Right lobe of liver (tissue), 4 donors: ENCODE results near the gene CCDC32.

Experiments used
- CTCF ChIP-seq, 4 donors: fragments of 200-600 bp in 3 of 4; fragments of 450-650 bp in 1 of 4; IDR thresholded peaks; one replicate each; pipeline versions ENCODE4 v1.5.1 to v1.8.0; 2016 to 2022; ENCODE audit warnings: antibody characterized with exemption in 4 of 4, mild to moderate bottlenecking in 2 of 4
- POLR2A ChIP-seq: fragments of 450-650 bp; IDR thresholded peaks from one replicate; pipeline ENCODE4 v1.6.1; 2017; ENCODE audit warnings: antibody characterized with exemption, mild to moderate bottlenecking
- donor health status: DM: no; HTN: no; CAD: no.
- donor health status: DM: no; HTN: no; CAD: no.
- donor health status: DM: no; HTN: yes; CAD: no.

GRCh38 chr15:40538976-40539375 lies 25.9 kb downstream of the CCDC32 start:
- TF ChIP-seq CTCF (IDR thresholded peaks at IDR 0.05): no peak
- no peak for TF ChIP-seq POLR2A
